ENCODE data around the gene CCL7.

Gene CCL7

GRCh38 chr17:34242587-34243363 is 27.2 kb upstream of the CCL7 start:
- no peak overlapping the region for H3K27ac ChIP-seq
- H3K36me3 ChIP-seq = no peaks in the 10 kb centered on the region
- no peak for DNase-seq
- H3K9me3 ChIP-seq = no peaks in the 10 kb centered on the region
- H3K4me1 ChIP-seq = peaks cover 0 to 32% (median 16%) of the 10 kb centered on the region in 4 donors
- intact Hi-C loops (cut with DNase I; ENCODE audit: low total_unique reads) = no loop called here
- no peak overlapping the region for H3K4me3 ChIP-seq
- no peak for TF ChIP-seq CTCF (IDR thresholded peaks at IDR 0.05)
- no peaks in the 10 kb centered on the region for H3K27me3 ChIP-seq

GRCh38 chr17:34243364-34244320 is 26.4 kb upstream of the CCL7 start:
- H3K36me3 ChIP-seq = no peaks in the 10 kb centered on the region
- H3K27ac ChIP-seq = no peak overlapping the region
- no peak for DNase-seq
- intact Hi-C loops (cut with DNase I; ENCODE audit: low total_unique reads) = no loop called here
- peaks cover 0 to 40% (median 21%) of the 10 kb centered on the region in 4 donors for H3K4me1 ChIP-seq
- H3K27me3 ChIP-seq = no peaks in the 10 kb centered on the region
- no peaks in the 10 kb centered on the region for H3K9me3 ChIP-seq
- TF ChIP-seq CTCF (IDR thresholded peaks at IDR 0.05) = no peak
- no peak overlapping the region for H3K4me3 ChIP-seq

- intact Hi-C loops (cut with DNase I; ENCODE audit: low total_unique reads) = no loop called here
- no peak for TF ChIP-seq CTCF (IDR thresholded peaks at IDR 0.05)
- no peaks in the 10 kb centered on the region for H3K9me3 ChIP-seq
- no peaks in the 10 kb centered on the region for H3K27me3 ChIP-seq
- peaks cover 0 to 57% (median 35%) of the 10 kb centered on the region in 4 donors for H3K4me1 ChIP-seq
- H3K36me3 ChIP-seq = no peaks in the 10 kb centered on the region
- peak overlapping the region in 1 of 2 donors; percentile 12 for H3K27ac ChIP-seq
- DNase-seq = no peak
- no peak overlapping the region for H3K4me3 ChIP-seq
Measured at GRCh38 chr17:34245351-34245905, 24.6 kb upstream of the CCL7 start.

- Histone ChIP-seq H3K27ac (peak overlapping the region; percentile 12 to 81), H3K9me3 (no peaks in the 10 kb centered on the region), H3K36me3 (no peaks in the 10 kb centered on the region), H3K4me1 (peaks cover 0 to 57% (median 40%) of the 10 kb centered on the region in 4 donors), H3K4me3 (no peak overlapping the region), H3K27me3 (no peaks in the 10 kb centered on the region)
- no peak for DNase-seq
- intact Hi-C loops (cut with DNase I; ENCODE audit: low total_unique reads) = no loop called here
- no peak for TF ChIP-seq CTCF (IDR thresholded peaks at IDR 0.05)
Measured at GRCh38 chr17:34246446-34246845, 23.6 kb upstream of the CCL7 start.

- Histone ChIP-seq H3K27me3 (no peaks in the 10 kb centered on the region), H3K4me1 (peaks cover 3 to 60% (median 45%) of the 10 kb centered on the region in 4 donors), H3K4me3 (no peak overlapping the region), H3K36me3 (no peaks in the 10 kb centered on the region), H3K27ac (peak overlapping the region; percentile 74 to 81), H3K9me3 (no peaks in the 10 kb centered on the region)
- no peak for DNase-seq
- intact Hi-C loops (cut with DNase I; ENCODE audit: low total_unique reads) = no loop called here
- no peak for TF ChIP-seq CTCF (IDR thresholded peaks at IDR 0.05)
Measured at GRCh38 chr17:34246881-34247280, 23.1 kb upstream of the CCL7 start.
